NCI-H2107 treated with DMSO at 0.1 percent for 48 hours (cell line): ENCODE results near the gene TMEM88.
A peak's percentile ranks its signal among the peaks of the same experiment; 100 is the strongest.

Experiments used
- DNase-seq: peaks from one replicate; lab custom pipeline; 2025; ENCODE audit not compliant: unreplicated experiment; lab: John Stamatoyannopoulos, UW

Gene TMEM88

GRCh38 chr17:7833011-7833794, 21.7 kb upstream of the TMEM88 start:
- no peak for DNase-seq

GRCh38 chr17:7833795-7834541, 20.9 kb upstream of the TMEM88 start, which contains the start of gene KDM6B:
TSS of gene KDM6B (plus strand) at chr17:7834217. CDS start at chr17:7845555, 11,338 bp downstream.
- peak; percentile 43 for DNase-seq

- no peak for DNase-seq
Measured at GRCh38 chr17:7834542-7834956, 20.3 kb upstream of the TMEM88 start.

- DNase-seq = peak; percentile 79
Measured at GRCh38 chr17:7834957-7835813, 19.7 kb upstream of the TMEM88 start.

- peak; percentile 39 for DNase-seq
Measured at GRCh38 chr17:7835814-7836595, 18.9 kb upstream of the TMEM88 start.

GRCh38 chr17:7836596-7837407, 18.1 kb upstream of the TMEM88 start:
- peak; percentile 86 for DNase-seq

GRCh38 chr17:7837408-7838088, 17.3 kb upstream of the TMEM88 start:
- DNase-seq = no peak

GRCh38 chr17:7838090-7839075, 16.5 kb upstream of the TMEM88 start:
- DNase-seq = no peak

GRCh38 chr17:7839190-7839875, 15.5 kb upstream of the TMEM88 start:
- no peak for DNase-seq

GRCh38 chr17:7839876-7840261, 15.0 kb upstream of the TMEM88 start:
- DNase-seq = no peak

GRCh38 chr17:7840441-7840840, 14.4 kb upstream of the TMEM88 start:
- DNase-seq = no peak

- DNase-seq = no peak
Measured at GRCh38 chr17:7840875-7841274, 14.0 kb upstream of the TMEM88 start.

- peak; percentile 26 for DNase-seq
Measured at GRCh38 chr17:7841396-7841914, 13.4 kb upstream of the TMEM88 start.

- peak; percentile 60 for DNase-seq
Measured at GRCh38 chr17:7841915-7842379, 12.9 kb upstream of the TMEM88 start.

GRCh38 chr17:7842380-7843256, 12.2 kb upstream of the TMEM88 start:
- no peak for DNase-seq

- no peak for DNase-seq
Measured at GRCh38 chr17:7843257-7843535, 11.7 kb upstream of the TMEM88 start.
